Vagina (tissue), 2 donors: Measurements from ENCODE around the gene ARPC2. TPM values are rescaled to one million over a fixed set of nuclear protein-coding genes. Genes with fewer than 3 reads are reported as not detected.

Experiments
- DNase-seq, 2 donors: peaks; one replicate each; pipeline ENCODE4 v3.0.0-alpha.2; 2017; ENCODE audit errors: extremely low spot score in 2 of 2
- H3K27ac ChIP-seq: fragments of 200-600 bp; sonication (generic); one replicate; pipeline ENCODE4 v1.5.1; 2019
- H3K27me3 ChIP-seq: fragments of 200-600 bp; sonication (generic); one replicate; pipeline ENCODE4 v1.5.1; 2019
- H3K36me3 ChIP-seq, 2 donors: fragments of 200-600 bp; sonication (generic); one replicate each; pipeline ENCODE4 v1.5.1; 2017 to 2019
- H3K4me1 ChIP-seq: fragments of 200-600 bp; sonication (generic); one replicate; pipeline ENCODE4 v1.5.1; 2019
- H3K4me3 ChIP-seq, 2 donors: fragments of 200-600 bp; sonication (generic); 1 replicate in 1 of 2; 2 replicates in 1 of 2; pipeline ENCODE4 v1.5.1; 2016 to 2019
- H3K9me3 ChIP-seq: fragments of 200-600 bp; sonication (generic); one replicate; pipeline ENCODE4 v1.5.1; 2019
- POLR2A ChIP-seq, 2 donors: fragments of 450-650 bp; IDR thresholded peaks; one replicate each; pipeline ENCODE4 v1.6.1; 2017; ENCODE audit warnings: antibody characterized with exemption in 2 of 2, mild to moderate bottlenecking in 2 of 2, moderate library complexity in 2 of 2
- POLR2AphosphoS5 ChIP-seq, 2 donors: sonication (generic); formaldehyde crosslinking; IDR thresholded peaks; one replicate each; pipeline ENCODE4 v1.9.0; 2017; ENCODE audit warnings: antibody characterized with exemption in 2 of 2, mild to moderate bottlenecking in 2 of 2, low read depth in 1 of 2; ENCODE audit not compliant: insufficient read depth in 1 of 2
- intact Hi-C: fragments of 100-400 bp; cut with DNase I; formaldehyde crosslinking; loops from one replicate; pipeline ENCODE4 v1.15.1; 2023
- total RNA-seq: library from RNA; depleted of rRNA; stranded (reverse); fragments of >200 nt; gene quantifications from one replicate; pipeline ENCODE4 v1.2.3, GENCODE V29; 2016
- TF ChIP-seq, protein P1 (sequence below), 3 experiments: fragments of 450-650 bp in 2 of 3; fragments of 200-600 bp in 1 of 3; sonication (generic) in 1 of 3; IDR thresholded peaks; one replicate each; pipeline ENCODE4 v1.5.1; 2017 to 2019; ENCODE audit warnings: antibody characterized with exemption in 3 of 3, mild to moderate bottlenecking in 2 of 3, moderate library complexity in 2 of 3

The ARPC2 gene
- total RNA-seq, 1 donor from 2014 or later, result 284 TPM

DNA sequence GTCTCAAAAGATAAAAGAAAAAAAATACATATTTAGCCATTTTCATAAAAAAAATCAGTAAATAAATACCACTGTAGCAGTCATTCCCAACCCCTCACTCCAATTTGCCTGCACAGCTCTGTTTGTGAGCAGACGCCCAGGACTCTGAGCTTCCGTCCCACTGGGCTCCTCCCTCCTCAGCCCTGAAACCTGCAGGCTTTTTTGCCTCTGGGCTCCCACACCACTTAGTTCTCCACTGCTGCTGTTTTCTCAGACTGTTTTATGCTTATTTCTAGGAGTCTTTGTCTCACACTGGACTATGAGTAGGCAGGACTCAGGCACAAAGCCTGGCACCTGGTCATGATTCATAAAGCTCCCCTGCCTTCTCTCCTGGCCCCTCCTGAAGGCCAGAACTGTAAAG is 44.1 kb upstream of the ARPC2 start:
- no peaks in the 10 kb centered on the region for H3K27me3 ChIP-seq
- H3K36me3 ChIP-seq, result no peaks in the 10 kb centered on the region
- no peak overlapping the region for H3K4me3 ChIP-seq
- no peak overlapping the region for H3K27ac ChIP-seq
- intact Hi-C loops, result no loop called here
- TF ChIP-seq POLR2AphosphoS5 (IDR thresholded peaks at IDR 0.05; ENCODE audit: insufficient read depth in 1 of 2, low read depth in 1 of 2) (no peak), POLR2A (IDR thresholded peaks at IDR 0.05) (no peak)
- TF ChIP-seq, protein P1, sequence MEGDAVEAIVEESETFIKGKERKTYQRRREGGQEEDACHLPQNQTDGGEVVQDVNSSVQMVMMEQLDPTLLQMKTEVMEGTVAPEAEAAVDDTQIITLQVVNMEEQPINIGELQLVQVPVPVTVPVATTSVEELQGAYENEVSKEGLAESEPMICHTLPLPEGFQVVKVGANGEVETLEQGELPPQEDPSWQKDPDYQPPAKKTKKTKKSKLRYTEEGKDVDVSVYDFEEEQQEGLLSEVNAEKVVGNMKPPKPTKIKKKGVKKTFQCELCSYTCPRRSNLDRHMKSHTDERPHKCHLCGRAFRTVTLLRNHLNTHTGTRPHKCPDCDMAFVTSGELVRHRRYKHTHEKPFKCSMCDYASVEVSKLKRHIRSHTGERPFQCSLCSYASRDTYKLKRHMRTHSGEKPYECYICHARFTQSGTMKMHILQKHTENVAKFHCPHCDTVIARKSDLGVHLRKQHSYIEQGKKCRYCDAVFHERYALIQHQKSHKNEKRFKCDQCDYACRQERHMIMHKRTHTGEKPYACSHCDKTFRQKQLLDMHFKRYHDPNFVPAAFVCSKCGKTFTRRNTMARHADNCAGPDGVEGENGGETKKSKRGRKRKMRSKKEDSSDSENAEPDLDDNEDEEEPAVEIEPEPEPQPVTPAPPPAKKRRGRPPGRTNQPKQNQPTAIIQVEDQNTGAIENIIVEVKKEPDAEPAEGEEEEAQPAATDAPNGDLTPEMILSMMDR (IDR thresholded peaks at IDR 0.05), result no peak
- no peaks in the 10 kb centered on the region for H3K4me1 ChIP-seq
- no peaks in the 10 kb centered on the region for H3K9me3 ChIP-seq
- no peak for DNase-seq

DNA sequence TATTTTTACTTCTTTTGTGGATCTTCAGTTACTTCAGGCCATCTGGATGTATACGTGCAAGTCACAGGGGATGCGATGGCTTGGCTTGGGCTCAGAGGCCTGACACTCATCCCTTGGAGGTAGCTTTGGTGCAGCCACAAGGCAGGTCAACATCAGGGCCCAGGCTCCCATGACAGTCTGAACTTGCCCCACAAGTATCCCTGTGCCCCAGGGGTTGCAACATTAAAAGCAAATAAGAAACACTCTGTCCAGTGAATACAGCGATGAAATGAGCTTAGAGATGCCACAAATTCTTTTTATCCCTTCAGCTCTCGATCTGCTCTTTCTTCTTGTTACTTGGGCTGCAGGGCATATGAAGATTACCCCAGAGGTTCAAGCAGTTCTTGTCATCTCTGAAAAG is 37.2 kb upstream of the ARPC2 start:
- Histone ChIP-seq H3K27ac (no peak overlapping the region), H3K27me3 (no peaks in the 10 kb centered on the region), H3K36me3 (no peaks in the 10 kb centered on the region), H3K4me3 (no peak overlapping the region), H3K9me3 (no peaks in the 10 kb centered on the region), H3K4me1 (peaks cover 16% of the 10 kb centered on the region)
- no peak for DNase-seq
- intact Hi-C loops, result loop anchor here (10.0 kb wide), 1 partner anchor 75 kb away; no protein-coding TSS in a partner anchor
- TF ChIP-seq POLR2A (IDR thresholded peaks at IDR 0.05), result no peak
- no peak for TF ChIP-seq POLR2AphosphoS5 (IDR thresholded peaks at IDR 0.05; ENCODE audit: insufficient read depth in 1 of 2, low read depth in 1 of 2)
- TF ChIP-seq, protein P1 (IDR thresholded peaks at IDR 0.05), result no peak

GRCh38 chr2:218180467-218181114 is 36.4 kb upstream of the ARPC2 start:
- Histone ChIP-seq H3K4me3 (no peak overlapping the region), H3K4me1 (peaks cover 16% of the 10 kb centered on the region), H3K27me3 (no peaks in the 10 kb centered on the region), H3K27ac (no peak overlapping the region), H3K9me3 (no peaks in the 10 kb centered on the region), H3K36me3 (no peaks in the 10 kb centered on the region)
- no peak for TF ChIP-seq POLR2AphosphoS5 (IDR thresholded peaks at IDR 0.05; ENCODE audit: insufficient read depth in 1 of 2, low read depth in 1 of 2)
- TF ChIP-seq, protein P1 (IDR thresholded peaks at IDR 0.05), result no peak
- no peak for TF ChIP-seq POLR2A (IDR thresholded peaks at IDR 0.05)
- intact Hi-C loops, result loop anchor here (10.0 kb wide), 1 partner anchor 74 kb away; no protein-coding TSS in a partner anchor
- DNase-seq, result peak in 1 of 2 donors; percentile 65

GRCh38 chr2:218184331-218184730 is 32.7 kb upstream of the ARPC2 start:
- intact Hi-C loops, result loop anchor here (10.0 kb wide), 1 partner anchor 70 kb away; no protein-coding TSS in a partner anchor

More at GRCh38 chr2:218184331-218184730, 32.7 kb upstream of the ARPC2 start:
- no peaks in the 10 kb centered on the region for H3K27me3 ChIP-seq
- H3K4me1 ChIP-seq, result peaks cover 27% of the 10 kb centered on the region
- no peak for DNase-seq
- no peak overlapping the region for H3K4me3 ChIP-seq
- no peak overlapping the region for H3K27ac ChIP-seq
- H3K36me3 ChIP-seq, result no peaks in the 10 kb centered on the region
- no peak for TF ChIP-seq POLR2A (IDR thresholded peaks at IDR 0.05)
- TF ChIP-seq, protein P1 (IDR thresholded peaks at IDR 0.05), result no peak
- TF ChIP-seq POLR2AphosphoS5 (IDR thresholded peaks at IDR 0.05; ENCODE audit: insufficient read depth in 1 of 2, low read depth in 1 of 2), result no peak
- H3K9me3 ChIP-seq, result no peaks in the 10 kb centered on the region
